CD4-positive, alpha-beta T cell treated with Interleukin-15 for 1 hour (primary cell): Measurements from ENCODE around the gene LINGO3.
A peak's percentile ranks its signal among the peaks of the same experiment; 100 is the strongest.

Experiments
- DNase-seq: peaks from one replicate; pipeline ENCODE4 v3.0.0-alpha.2; 2020

LINGO3 gene

GRCh38 chr19:2278459-2279158, 29.3 kb downstream of the LINGO3 start:
- DNase-seq, result no peak

- DNase-seq, result no peak
Measured at GRCh38 chr19:2277138-2277537, 30.8 kb downstream of the LINGO3 start.

GRCh38 chr19:2276429-2276986, 31.4 kb downstream of the LINGO3 start:
- DNase-seq, result no peak

DNA sequence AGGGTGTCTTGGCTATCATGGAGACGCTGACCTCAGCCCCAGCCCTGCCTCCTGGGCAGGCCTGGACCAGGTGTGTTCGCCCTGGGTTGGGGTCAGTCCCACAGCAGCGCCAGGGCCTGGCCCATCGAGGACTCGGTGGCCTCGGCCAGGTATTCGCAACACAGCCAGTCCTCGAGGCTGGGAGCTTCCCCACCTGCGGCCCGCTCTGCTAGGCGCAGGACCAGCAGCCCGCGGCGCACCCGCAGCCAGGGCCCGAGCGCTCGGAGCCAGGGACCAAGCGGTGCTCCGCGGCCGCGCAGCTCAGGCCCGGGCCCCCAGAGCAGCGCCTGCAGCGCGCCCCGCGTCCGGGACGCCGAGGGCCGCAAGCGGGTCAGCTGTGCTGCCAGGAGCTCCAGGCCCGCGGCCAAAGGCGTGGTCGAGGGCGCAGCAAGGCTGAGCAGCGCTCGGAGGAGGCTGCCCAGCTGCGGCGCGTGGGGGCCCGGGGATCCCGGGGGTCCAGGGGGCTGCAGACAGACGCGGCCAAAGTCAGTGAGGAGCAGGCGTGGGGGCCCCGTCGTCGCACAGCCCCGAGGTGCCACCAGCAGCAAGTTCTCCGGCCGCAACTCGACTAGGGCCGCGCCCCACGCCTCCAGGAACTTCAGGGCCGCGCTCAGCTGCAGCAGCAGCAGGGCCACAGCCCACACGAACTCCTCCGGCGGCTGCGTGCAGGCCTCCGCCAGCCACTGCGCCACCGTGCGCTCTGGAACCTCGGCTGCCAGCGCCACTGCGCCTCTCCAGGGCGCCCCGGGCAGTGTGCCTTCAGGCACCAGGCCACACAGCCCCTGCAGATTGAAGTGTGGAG, 32.1 kb downstream of the LINGO3 start:
- DNase-seq, result no peak

DNA sequence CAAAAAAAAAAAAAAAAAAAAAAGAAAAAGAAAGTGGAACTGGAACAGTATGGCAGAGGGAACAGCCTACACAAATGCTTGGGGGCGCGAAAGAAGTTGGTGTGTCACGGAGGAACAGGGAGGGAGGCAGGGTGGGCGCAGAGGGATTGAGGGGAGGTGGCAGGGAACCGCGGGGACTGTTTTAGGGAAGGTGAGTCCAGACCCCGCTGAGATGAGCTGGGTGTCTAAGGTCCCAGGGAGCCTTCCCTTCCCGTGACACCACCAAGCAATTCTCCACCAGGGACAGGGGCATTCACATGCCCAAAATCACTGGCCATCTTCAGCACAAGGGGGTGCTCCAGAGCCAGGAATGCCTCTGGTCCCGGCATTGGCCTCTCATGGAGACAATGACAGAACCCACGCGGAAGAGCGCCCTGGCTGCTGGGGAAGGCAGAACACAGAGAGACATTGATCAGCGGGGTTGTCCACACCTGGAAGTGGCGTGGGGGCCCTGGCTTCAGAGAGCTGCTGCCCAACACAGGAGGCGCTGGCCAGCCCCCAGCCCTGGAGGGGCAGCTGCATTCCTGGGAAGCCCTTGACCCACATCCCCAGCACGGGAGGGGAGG, 32.9 kb downstream of the LINGO3 start:
- DNase-seq, result peak; percentile 66

- DNase-seq, result no peak
Measured at GRCh38 chr19:2274185-2274711, 33.7 kb downstream of the LINGO3 start.

GRCh38 chr19:2273356-2274184, 34.4 kb downstream of the LINGO3 start:
- peak; percentile 86 for DNase-seq

GRCh38 chr19:2271234-2272103, 36.5 kb downstream of the LINGO3 start:
- DNase-seq, result peak; percentile 34

DNA sequence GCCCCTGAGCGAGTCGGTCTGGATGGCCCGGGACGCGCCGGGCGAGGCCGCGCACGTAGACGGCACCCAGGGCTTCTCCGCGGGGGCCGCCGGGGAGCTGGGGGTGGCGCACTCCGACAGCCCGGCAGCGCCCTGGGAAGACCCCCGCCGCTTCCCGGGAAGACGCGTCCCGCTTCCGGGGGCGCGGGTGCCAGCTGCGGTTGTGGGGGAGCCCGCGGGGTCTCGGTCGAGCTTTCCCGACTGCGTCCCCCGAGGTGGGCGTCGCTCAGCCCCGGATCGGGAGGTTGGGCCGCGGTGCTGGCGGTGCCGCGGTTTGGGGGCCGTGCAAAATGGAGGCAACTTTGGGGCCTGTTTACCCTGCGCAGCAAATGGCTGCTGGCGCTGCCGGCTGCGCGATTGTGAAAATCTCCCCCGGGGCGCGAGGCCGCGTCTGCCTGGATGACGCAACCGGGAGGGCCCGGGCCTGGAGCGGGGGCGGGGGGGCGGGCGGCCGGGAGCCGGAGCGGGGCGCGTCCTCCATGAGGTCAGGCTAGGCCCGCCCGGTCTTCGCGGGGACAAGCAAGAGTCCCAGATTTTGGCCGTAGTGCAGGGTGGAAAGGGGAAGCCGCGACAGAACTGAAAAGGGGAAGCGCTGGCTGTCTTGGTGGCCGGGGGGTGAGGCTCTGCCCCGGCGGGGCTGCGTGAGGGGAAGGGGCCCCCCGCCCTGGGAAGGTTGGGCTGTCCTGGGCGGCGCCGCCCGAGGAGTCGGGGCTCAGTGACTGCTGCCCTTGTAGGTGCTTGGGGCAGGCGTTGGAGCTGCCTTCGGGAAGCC, 37.3 kb downstream of the LINGO3 start:
- DNase-seq, result peak; percentile 87

GRCh38 chr19:2270157-2270422, 37.9 kb downstream of the LINGO3 start:
- DNase-seq, result no peak

DNA sequence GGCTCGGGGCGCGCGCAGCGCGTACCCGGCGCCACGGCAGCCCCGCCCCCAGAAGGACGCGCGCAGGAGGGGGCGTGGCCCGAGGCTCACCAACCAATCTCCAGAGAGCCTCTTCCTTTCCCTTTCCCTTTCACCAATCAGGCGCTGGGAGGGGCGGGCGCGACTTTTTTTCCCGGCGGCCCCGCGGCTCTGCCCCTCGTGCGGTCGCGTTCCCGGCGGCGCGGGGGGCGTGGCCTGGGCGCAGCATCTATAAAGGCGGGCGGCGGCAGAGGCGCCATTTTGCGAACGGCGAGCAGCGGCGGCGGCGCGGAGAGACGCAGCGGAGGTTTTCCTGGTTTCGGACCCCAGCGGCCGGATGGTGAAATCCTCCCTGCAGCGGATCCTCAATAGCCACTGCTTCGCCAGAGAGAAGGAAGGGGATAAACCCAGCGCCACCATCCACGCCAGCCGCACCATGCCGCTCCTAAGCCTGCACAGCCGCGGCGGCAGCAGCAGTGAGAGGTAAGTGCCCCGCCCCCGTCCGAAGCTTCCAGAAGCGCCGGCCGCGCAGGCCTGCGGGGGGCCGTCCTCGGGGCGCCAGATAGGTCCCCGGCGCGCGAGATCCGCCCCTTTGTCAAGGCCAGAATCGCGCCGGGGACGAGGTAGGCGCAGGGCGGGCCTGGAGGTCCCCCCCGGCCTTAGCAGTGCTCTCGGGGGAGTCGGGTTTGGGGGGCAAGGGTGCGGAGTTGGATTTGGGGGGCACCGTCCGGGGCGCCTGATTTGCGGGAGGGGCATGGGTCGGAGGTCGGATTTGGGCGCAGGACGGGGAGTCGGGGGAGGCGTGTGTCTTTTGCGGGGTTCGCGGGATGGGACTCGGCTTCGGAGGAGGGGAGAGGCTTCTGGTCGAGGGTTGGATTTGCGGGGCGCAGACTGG, 38.5 kb downstream of the LINGO3 start:
- DNase-seq, result peak; percentile 98

DNA sequence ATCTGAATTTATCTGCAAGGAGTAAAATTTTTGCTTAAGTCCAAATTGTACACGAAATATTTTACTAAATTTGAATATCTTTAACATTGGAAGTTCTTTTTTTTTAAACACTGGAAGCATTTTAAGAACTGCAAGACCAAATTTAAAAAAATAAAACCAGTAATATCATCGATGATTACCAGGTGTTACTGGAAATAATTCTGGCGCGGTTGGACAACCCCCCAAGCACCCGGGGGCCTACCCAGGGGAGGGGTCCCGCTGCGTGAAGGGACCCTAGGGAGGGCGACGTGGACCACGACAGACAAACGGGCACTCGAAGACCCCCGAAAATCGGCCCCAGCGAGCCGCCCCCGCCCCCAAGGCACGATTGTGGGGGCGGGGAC, 39.1 kb downstream of the LINGO3 start:
- DNase-seq, result no peak

GRCh38 chr19:2268480-2268830, 39.5 kb downstream of the LINGO3 start:
- no peak for DNase-seq

DNA sequence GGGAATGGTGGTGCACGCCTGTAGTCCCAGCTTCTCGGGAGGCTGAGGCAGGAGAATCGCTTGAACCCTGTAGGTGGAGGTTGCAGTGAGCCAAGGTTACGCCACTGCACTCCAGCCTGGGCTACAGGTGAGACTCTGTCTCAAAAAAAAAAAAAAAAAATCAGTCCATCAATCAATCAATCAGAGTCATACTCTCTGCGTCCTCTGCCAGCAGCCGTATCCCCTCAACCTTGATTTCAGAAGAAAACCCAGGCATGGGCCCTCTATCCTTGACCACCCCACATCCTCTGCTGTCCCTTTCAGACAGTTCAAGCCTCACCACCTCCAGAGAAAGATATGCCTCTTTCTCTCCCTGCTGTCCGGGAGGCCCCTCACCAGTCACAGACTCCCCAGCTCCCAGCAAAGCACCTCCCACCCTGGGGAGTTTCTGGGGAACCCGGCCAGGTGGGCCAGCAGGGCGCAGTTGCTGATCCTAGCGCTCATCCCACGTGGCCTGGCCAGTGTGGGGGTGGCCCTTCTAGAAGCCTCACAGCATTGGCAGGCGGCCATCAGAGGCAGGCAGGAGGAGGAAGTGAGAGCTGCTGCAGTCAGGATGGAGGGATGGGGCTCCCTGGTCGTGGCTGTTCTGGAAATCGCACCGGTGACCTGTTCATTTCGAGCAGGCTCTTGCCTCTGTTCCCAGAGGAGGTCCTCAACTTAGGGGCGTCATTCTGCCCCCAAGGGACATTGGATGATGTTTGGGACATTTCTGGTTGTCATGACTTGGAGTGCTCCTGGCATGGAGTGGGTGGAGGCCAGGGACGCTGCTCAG, 41.6 kb downstream of the LINGO3 start:
- peak; percentile 71 for DNase-seq

DNA sequence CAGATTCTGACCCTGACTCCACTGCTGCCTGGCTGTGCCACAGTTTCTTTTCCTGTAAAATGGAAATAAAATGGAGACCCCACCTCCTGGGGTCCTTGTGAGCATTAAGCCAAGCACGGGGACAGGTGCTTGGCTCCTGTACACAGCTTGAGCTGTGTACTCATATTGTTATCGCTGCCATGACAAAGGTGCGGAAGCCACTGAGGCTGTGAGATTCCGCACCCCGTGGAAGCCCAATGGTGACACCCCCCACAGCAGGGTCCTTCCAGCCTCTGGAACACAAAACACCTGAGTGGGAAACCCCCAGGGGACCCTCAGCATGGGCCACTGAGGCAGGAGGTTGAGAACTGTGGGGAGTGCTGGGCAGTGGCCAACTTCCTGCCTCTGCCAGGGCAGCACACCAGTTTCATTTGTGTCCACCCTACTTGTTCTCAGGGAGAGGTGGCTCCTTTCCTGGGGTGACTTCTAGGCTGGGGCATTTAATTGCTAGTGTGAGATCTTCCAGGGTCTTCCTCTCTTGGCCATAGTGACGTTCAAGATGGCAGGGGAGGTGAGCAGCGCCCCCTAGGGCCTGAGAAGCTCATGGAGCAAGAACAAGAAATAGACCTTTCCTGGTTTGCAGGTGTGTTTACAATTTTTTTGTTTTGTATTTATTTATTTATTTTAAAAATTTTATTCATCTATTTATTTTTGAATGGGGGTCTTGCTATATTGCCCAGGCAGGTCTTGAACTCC, 46.3 kb downstream of the LINGO3 start:
- peak; percentile 60 for DNase-seq

DNA sequence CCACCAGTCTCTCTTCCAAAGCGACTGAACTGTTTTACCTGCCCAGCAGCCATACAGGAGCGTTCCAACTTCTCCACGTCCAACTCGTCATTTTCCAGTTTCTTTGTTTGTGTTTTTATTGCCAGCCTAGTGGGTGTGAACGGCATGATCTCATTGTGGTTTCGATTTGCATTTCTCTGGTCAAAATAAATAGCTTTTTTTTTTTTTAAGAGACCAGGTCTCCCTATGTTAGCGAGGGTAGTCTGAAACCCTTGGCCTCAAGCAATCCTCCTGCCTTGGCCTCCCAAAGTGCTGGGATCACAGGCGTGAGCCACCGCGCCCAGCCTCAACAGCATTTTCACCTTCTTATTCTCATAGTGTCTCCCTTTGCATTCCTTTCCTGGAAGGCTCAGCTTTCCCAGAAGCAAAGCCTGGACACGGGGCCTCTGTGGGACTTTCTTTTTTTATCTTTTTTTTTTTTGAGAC, 47.6 kb downstream of the LINGO3 start:
- no peak for DNase-seq

GRCh38 chr19:2259336-2259735, 48.6 kb downstream of the LINGO3 start:
- no peak for DNase-seq
